Putamen (tissue), 1 donor: ENCODE data around the gene MCTS1.
A peak's percentile ranks its signal among the peaks of the same experiment; 100 is the strongest.
"Not testable (repeated sequence)": the region's sequence is repeated elsewhere in the genome, so short reads cannot be mapped to it uniquely, and the experiment has no call there.

Source experiments
- DNase-seq: peaks from one replicate; pipeline ENCODE4 v3.0.0-alpha.2; 2016; ENCODE audit warnings: low spot score

The MCTS1 gene

GRCh38 chrX:120629667-120630537 lies 26.0 kb downstream of the MCTS1 start, which contains the start of gene C1GALT1C1:
TSS of gene C1GALT1C1 (minus strand) at chrX:120630054. CDS start at chrX:120627166, 2,888 bp downstream.
- peak; percentile 88 for DNase-seq

GRCh38 chrX:120638619-120639018 lies 34.7 kb downstream of the MCTS1 start:
- no peak for DNase-seq

- no peak for DNase-seq
Observed at GRCh38 chrX:120642871-120643270, 39.0 kb downstream of the MCTS1 start.

GRCh38 chrX:120647127-120647526 lies 43.2 kb downstream of the MCTS1 start:
- DNase-seq = no peak

GRCh38 chrX:120652256-120652655 lies 48.4 kb downstream of the MCTS1 start:
- not testable (repeated sequence) for DNase-seq

- no peak for DNase-seq
Observed at GRCh38 chrX:120653000-120653399, 49.1 kb downstream of the MCTS1 start.

- DNase-seq = no peak
Observed at GRCh38 chrX:120660637-120661036, 56.7 kb downstream of the MCTS1 start.
